Naive thymus-derived CD4-positive, alpha-beta T cell (primary cell): Measurements from ENCODE around the gene ACVR1B. TPM values are rescaled to one million over a fixed set of nuclear protein-coding genes. Genes with fewer than 3 reads are reported as not detected.
A peak's percentile ranks its signal among the peaks of the same experiment; 100 is the strongest.

ENCODE experiments used
- ATAC-seq: fragments of 150-1000 bp; cut with Tn5 transposase; 2 replicates; pipeline ENCODE4 v1.10.0; 2021; ENCODE audit warnings: mild to moderate bottlenecking, moderate library complexity
- CTCF ChIA-PET: fragments of 350-600 bp; sonication (Branson Sonifier 250); formaldehyde crosslinking; loops from one replicate; lab custom pipeline; 2021; ENCODE audit warnings: antibody characterized with exemption; lab: Charles Lee
- POLR2A ChIA-PET: fragments of 350-600 bp; sonication (Branson Sonifier 250); formaldehyde crosslinking; loops from one replicate; lab custom pipeline; 2021; ENCODE audit warnings: antibody characterized with exemption, inconsistent platforms; lab: Charles Lee
- DNase-seq, 9 donors: peaks; one replicate each; pipeline versions ENCODE4 v3.0.0 to v3.0.0-alpha.2; 2020 to 2022; ENCODE audit warnings: mixed read lengths in 1 of 9
- H3K27ac ChIP-seq: one replicate; pipeline ENCODE4 v1.7.0; 2013; ENCODE audit warnings: mild to moderate bottlenecking, low read depth, low read length, moderate library complexity
- H3K27me3 ChIP-seq, 2 donors: one replicate each; pipeline ENCODE4 v1.7.0; 2013; ENCODE audit warnings: low read length in 2 of 2, mild to moderate bottlenecking in 2 of 2, moderate library complexity in 2 of 2; ENCODE audit not compliant: control insufficient read depth in 2 of 2, insufficient read depth in 2 of 2
- H3K36me3 ChIP-seq, 3 experiments: 1 replicate in 2 of 3; 2 replicates in 1 of 3; pipeline ENCODE4 v1.7.0; 2013; ENCODE audit warnings: low read length in 3 of 3, mild to moderate bottlenecking in 3 of 3, moderate library complexity in 1 of 3; ENCODE audit not compliant: insufficient read depth in 3 of 3, control insufficient read depth in 2 of 3
- H3K4me1 ChIP-seq, 2 donors: one replicate each; pipeline ENCODE4 v1.7.0; 2013; ENCODE audit warnings: low read length in 2 of 2, mild to moderate bottlenecking in 2 of 2, moderate library complexity in 1 of 2; ENCODE audit not compliant: control insufficient read depth in 2 of 2, insufficient read depth in 2 of 2
- H3K4me3 ChIP-seq: 2 replicates; pipeline ENCODE4 v1.7.0; 2013; ENCODE audit warnings: mild to moderate bottlenecking, low read length
- H3K9me3 ChIP-seq, 3 experiments: 1 replicate in 2 of 3; 2 replicates in 1 of 3; pipeline ENCODE4 v1.7.0; 2013; ENCODE audit warnings: low read length in 3 of 3; ENCODE audit not compliant: control insufficient read depth in 2 of 3
- H3K27ac Mint-ChIP-seq, 9 donors: one replicate each; pipeline ENCODE4 v1.8.0; 2020 to 2022; ENCODE audit warnings: mixed read lengths in 9 of 9, mild to moderate bottlenecking in 8 of 9, moderate library complexity in 5 of 9, inconsistent platforms in 2 of 9
- H3K27me3 Mint-ChIP-seq, 5 donors: one replicate each; pipeline ENCODE4 v1.8.0; 2021 to 2022; ENCODE audit warnings: mixed read lengths in 5 of 5, mild to moderate bottlenecking in 1 of 5
- H3K36me3 Mint-ChIP-seq, 5 donors: one replicate each; pipeline ENCODE4 v1.8.0; 2020 to 2022; ENCODE audit warnings: mixed read lengths in 5 of 5, mild to moderate bottlenecking in 3 of 5, inconsistent platforms in 1 of 5
- H3K4me1 Mint-ChIP-seq, 7 donors: one replicate each; pipeline ENCODE4 v1.8.0; 2020 to 2022; ENCODE audit warnings: mixed read lengths in 7 of 7, mild to moderate bottlenecking in 3 of 7, inconsistent platforms in 1 of 7
- H3K4me3 Mint-ChIP-seq, 10 donors: one replicate each; pipeline ENCODE4 v1.8.0; 2020 to 2022; ENCODE audit warnings: mild to moderate bottlenecking in 10 of 10, mixed read lengths in 10 of 10, moderate library complexity in 6 of 10, inconsistent platforms in 2 of 10
- H3K9me3 Mint-ChIP-seq, 11 donors: one replicate each; pipeline ENCODE4 v1.8.0; 2020 to 2022; ENCODE audit warnings: mixed read lengths in 11 of 11, mild to moderate bottlenecking in 4 of 11, inconsistent platforms in 1 of 11, moderate library complexity in 1 of 11
- intact Hi-C, 2 donors: fragments of 100-400 bp; cut with micrococcal nuclease; formaldehyde crosslinking; loops; one replicate each; pipeline ENCODE4 v1.15.1; 2023
- polyA plus RNA-seq, 2 donors: library from polyadenylated mRNA; unstranded; fragments of 300-500 nt; fragmentation: Illumina TruSeq; gene quantifications; one replicate each; pipeline ENCODE4 v1.2.3, GENCODE V29; 2021
- total RNA-seq, 6 experiments: library from RNA in 5 of 6; stranded (reverse) in 5 of 6; gene quantifications; 1 replicate in 5 of 6; 2 replicates in 1 of 6; pipeline ENCODE4 v1.2.3 and lab custom pipeline; 2021 to 2026

ACVR1B gene
- total and polyA plus RNA-seq, 7 experiments from 2014 or later = 2.5 to 14.8 (median 12.8) TPM

- DNase-seq (no peak), ATAC-seq (no peak)
- Mint-ChIP-seq H3K27ac (no peak overlapping the region), H3K27me3 (peaks cover 0 to 35% (median 4%) of the 10 kb centered on the region in 5 donors), H3K36me3 (peaks cover 5 to 12% (median 7%) of the 10 kb centered on the region in 5 donors), H3K4me3 (no peak overlapping the region), H3K9me3 (peaks cover 5 to 25% (median 13%) of the 10 kb centered on the region in 11 donors), H3K4me1 (peaks cover 4 to 13% (median 6%) of the 10 kb centered on the region in 7 donors)
- Histone ChIP-seq H3K27me3 (peaks cover 0 to 4% of the 10 kb centered on the region in 2 donors), H3K9me3 (peaks cover 0 to 14% (median 0%) of the 10 kb centered on the region in 3 experiments), H3K27ac (no peak overlapping the region), H3K36me3 (no peaks in the 10 kb centered on the region), H3K4me3 (no peak overlapping the region), H3K4me1 (no peaks in the 10 kb centered on the region)
- ChIA-PET POLR2A (no interaction called here), CTCF (no interaction called here)
- intact Hi-C loops = no loop called here
Measured at GRCh38 chr12:51941604-51942003, 9.9 kb upstream of the ACVR1B start.

GRCh38 chr12:51942056-51942455, 9.4 kb upstream of the ACVR1B start:
- H3K27me3 ChIP-seq = peaks cover 0 to 4% of the 10 kb centered on the region in 2 donors
- ChIA-PET CTCF (interaction anchor here (0.7 kb wide), 1 partner anchor 29 kb away, joined by 3 read pairs; no protein-coding TSS in a partner anchor), POLR2A (no interaction called here)
- Mint-ChIP-seq H3K4me1 (peaks cover 4 to 13% (median 6%) of the 10 kb centered on the region in 7 donors), H3K9me3 (peaks cover 5 to 25% (median 13%) of the 10 kb centered on the region in 11 donors), H3K27ac (no peak overlapping the region), H3K36me3 (peaks cover 6 to 12% (median 7%) of the 10 kb centered on the region in 5 donors), H3K4me3 (no peak overlapping the region), H3K27me3 (peaks cover 0 to 36% (median 4%) of the 10 kb centered on the region in 5 donors)
- H3K27ac ChIP-seq = no peak overlapping the region
- intact Hi-C loops = no loop called here
- H3K4me3 ChIP-seq = no peak overlapping the region
- no peak for ATAC-seq
- no peaks in the 10 kb centered on the region for H3K36me3 ChIP-seq
- H3K4me1 ChIP-seq = no peaks in the 10 kb centered on the region
- no peak for DNase-seq
- peaks cover 0 to 14% (median 0%) of the 10 kb centered on the region in 3 experiments for H3K9me3 ChIP-seq

- peaks cover 5 to 25% (median 13%) of the 10 kb centered on the region in 11 donors for H3K9me3 Mint-ChIP-seq
- POLR2A ChIA-PET = no interaction called here
- no peak for DNase-seq
Measured at GRCh38 chr12:51942501-51943000, 8.9 kb upstream of the ACVR1B start.

GRCh38 chr12:51943346-51943745, 8.2 kb upstream of the ACVR1B start:
- DNase-seq = no peak
- H3K27me3 ChIP-seq = peaks cover 0 to 4% of the 10 kb centered on the region in 2 donors
- H3K4me3 ChIP-seq = no peak overlapping the region
- no peak overlapping the region for H3K4me3 Mint-ChIP-seq
- H3K9me3 ChIP-seq = peaks cover 0 to 14% (median 0%) of the 10 kb centered on the region in 3 experiments
- no peak for ATAC-seq
- H3K4me1 ChIP-seq = no peaks in the 10 kb centered on the region
- no peaks in the 10 kb centered on the region for H3K36me3 ChIP-seq
- POLR2A ChIA-PET = no interaction called here
- CTCF ChIA-PET = no interaction called here
- intact Hi-C loops = no loop called here
- H3K36me3 Mint-ChIP-seq = peaks cover 6 to 12% (median 9%) of the 10 kb centered on the region in 5 donors
- peaks cover 4 to 13% (median 6%) of the 10 kb centered on the region in 7 donors for H3K4me1 Mint-ChIP-seq
- peak overlapping the region in 1 of 9 donors; percentile 38 for H3K27ac Mint-ChIP-seq
- no peak overlapping the region for H3K27ac ChIP-seq
- H3K27me3 Mint-ChIP-seq = peaks cover 0 to 46% (median 4%) of the 10 kb centered on the region in 5 donors
- H3K9me3 Mint-ChIP-seq = peaks cover 5 to 25% (median 13%) of the 10 kb centered on the region in 11 donors

More at GRCh38 chr12:51942501-51943000, 8.9 kb upstream of the ACVR1B start:
- H3K4me1 ChIP-seq = no peaks in the 10 kb centered on the region
- CTCF ChIA-PET = interaction anchor here (0.7 kb wide), 1 partner anchor 28 kb away, joined by 3 read pairs; no protein-coding TSS in a partner anchor
- H3K27ac ChIP-seq = no peak overlapping the region
- no peaks in the 10 kb centered on the region for H3K36me3 ChIP-seq
- H3K27me3 ChIP-seq = peaks cover 0 to 4% of the 10 kb centered on the region in 2 donors
- H3K4me1 Mint-ChIP-seq = peaks cover 4 to 13% (median 6%) of the 10 kb centered on the region in 7 donors
- no peak overlapping the region for H3K4me3 ChIP-seq
- ATAC-seq = no peak
- no peak overlapping the region for H3K27ac Mint-ChIP-seq
- peaks cover 0 to 14% (median 0%) of the 10 kb centered on the region in 3 experiments for H3K9me3 ChIP-seq
- intact Hi-C loops = no loop called here
- no peak overlapping the region for H3K4me3 Mint-ChIP-seq
- H3K36me3 Mint-ChIP-seq = peaks cover 6 to 12% (median 9%) of the 10 kb centered on the region in 5 donors
- peaks cover 0 to 40% (median 4%) of the 10 kb centered on the region in 5 donors for H3K27me3 Mint-ChIP-seq

GRCh38 chr12:51944608-51945233, 6.8 kb upstream of the ACVR1B start:
- peaks cover 0 to 54% (median 4%) of the 10 kb centered on the region in 5 donors for H3K27me3 Mint-ChIP-seq
- ATAC-seq (no peak), DNase-seq (no peak)
- H3K4me1 Mint-ChIP-seq = peaks cover 4 to 13% (median 8%) of the 10 kb centered on the region in 7 donors
- CTCF ChIA-PET = no interaction called here
- Histone ChIP-seq H3K27ac (no peak overlapping the region), H3K36me3 (no peaks in the 10 kb centered on the region), H3K4me3 (no peak overlapping the region), H3K27me3 (peaks cover 0 to 4% of the 10 kb centered on the region in 2 donors), H3K4me1 (no peaks in the 10 kb centered on the region), H3K9me3 (peaks cover 0 to 14% (median 0%) of the 10 kb centered on the region in 3 experiments)
- POLR2A ChIA-PET = no interaction called here
- H3K9me3 Mint-ChIP-seq = peaks cover 5 to 25% (median 13%) of the 10 kb centered on the region in 11 donors
- no peak overlapping the region for H3K27ac Mint-ChIP-seq
- no peak overlapping the region for H3K4me3 Mint-ChIP-seq
- peaks cover 6 to 12% (median 9%) of the 10 kb centered on the region in 5 donors for H3K36me3 Mint-ChIP-seq
- intact Hi-C loops = no loop called here

GRCh38 chr12:51947246-51947996, 4.1 kb upstream of the ACVR1B start:
- H3K9me3 Mint-ChIP-seq = peaks cover 5 to 25% (median 13%) of the 10 kb centered on the region in 11 donors
- no peak overlapping the region for H3K4me3 Mint-ChIP-seq
- H3K27me3 Mint-ChIP-seq = peaks cover 0 to 55% (median 4%) of the 10 kb centered on the region in 5 donors
- Histone ChIP-seq H3K4me1 (peaks cover 8 to 9% of the 10 kb centered on the region in 2 donors), H3K4me3 (no peak overlapping the region), H3K27ac (no peak overlapping the region), H3K36me3 (peaks cover 0 to 5% (median 0%) of the 10 kb centered on the region in 3 experiments), H3K9me3 (peaks cover 0 to 14% (median 0%) of the 10 kb centered on the region in 3 experiments), H3K27me3 (peaks cover 0 to 4% of the 10 kb centered on the region in 2 donors)
- no peak for DNase-seq
- ATAC-seq = no peak
- intact Hi-C loops = no loop called here
- H3K27ac Mint-ChIP-seq = no peak overlapping the region
- POLR2A ChIA-PET = no interaction called here
- H3K4me1 Mint-ChIP-seq = peaks cover 0 to 10% (median 5%) of the 10 kb centered on the region in 7 donors
- CTCF ChIA-PET = interaction anchor here (1.5 kb wide), 1 partner anchor 73 kb away, joined by 3 read pairs; no protein-coding TSS in a partner anchor
- peaks cover 6 to 12% (median 9%) of the 10 kb centered on the region in 5 donors for H3K36me3 Mint-ChIP-seq
